GM19455 (cell line): ENCODE measurements around the gene KIRREL2.

Source experiments
- ATAC-seq: cut with Tn5 transposase; IDR thresholded peaks from one replicate; pipeline ENCODE4 v1.9.1; 2021; ENCODE audit not compliant: unreplicated experiment

Gene KIRREL2

DNA sequence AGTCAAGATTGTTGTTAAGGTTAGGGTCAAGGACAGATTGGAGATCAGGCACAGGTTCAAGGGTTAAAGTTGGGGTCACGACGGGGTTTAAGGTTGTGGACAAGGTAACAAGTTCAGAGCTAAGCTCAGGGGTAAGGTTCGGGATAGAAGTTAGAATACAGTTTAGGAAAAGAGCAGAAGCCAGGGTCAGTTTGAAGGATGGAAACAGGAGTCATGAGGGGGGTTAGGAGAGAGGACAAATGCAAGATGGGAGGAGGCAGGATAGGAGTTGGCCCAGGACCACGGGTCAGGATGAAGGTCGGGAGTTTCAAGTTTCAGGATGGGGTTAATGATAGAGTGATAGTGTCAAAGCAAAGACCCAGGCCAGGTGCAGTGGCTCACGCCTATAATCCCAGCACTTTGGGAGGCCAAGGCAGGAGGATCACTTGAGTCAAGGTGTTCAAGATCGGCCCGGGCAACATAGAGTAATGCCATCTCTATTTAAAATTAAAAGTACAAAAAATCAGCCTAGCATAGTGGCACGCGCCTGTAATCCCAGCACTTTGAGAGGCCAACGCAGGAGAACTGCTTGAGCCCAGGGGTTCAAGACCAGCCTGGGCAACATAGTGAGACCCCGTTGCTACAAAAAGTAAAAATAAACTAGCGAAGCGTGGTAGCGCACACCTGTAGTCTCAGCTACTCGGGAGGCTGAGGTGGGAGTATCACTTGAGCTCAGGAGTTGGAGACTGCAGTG is 12.1 kb upstream of the KIRREL2 start:
- no peak for ATAC-seq

DNA sequence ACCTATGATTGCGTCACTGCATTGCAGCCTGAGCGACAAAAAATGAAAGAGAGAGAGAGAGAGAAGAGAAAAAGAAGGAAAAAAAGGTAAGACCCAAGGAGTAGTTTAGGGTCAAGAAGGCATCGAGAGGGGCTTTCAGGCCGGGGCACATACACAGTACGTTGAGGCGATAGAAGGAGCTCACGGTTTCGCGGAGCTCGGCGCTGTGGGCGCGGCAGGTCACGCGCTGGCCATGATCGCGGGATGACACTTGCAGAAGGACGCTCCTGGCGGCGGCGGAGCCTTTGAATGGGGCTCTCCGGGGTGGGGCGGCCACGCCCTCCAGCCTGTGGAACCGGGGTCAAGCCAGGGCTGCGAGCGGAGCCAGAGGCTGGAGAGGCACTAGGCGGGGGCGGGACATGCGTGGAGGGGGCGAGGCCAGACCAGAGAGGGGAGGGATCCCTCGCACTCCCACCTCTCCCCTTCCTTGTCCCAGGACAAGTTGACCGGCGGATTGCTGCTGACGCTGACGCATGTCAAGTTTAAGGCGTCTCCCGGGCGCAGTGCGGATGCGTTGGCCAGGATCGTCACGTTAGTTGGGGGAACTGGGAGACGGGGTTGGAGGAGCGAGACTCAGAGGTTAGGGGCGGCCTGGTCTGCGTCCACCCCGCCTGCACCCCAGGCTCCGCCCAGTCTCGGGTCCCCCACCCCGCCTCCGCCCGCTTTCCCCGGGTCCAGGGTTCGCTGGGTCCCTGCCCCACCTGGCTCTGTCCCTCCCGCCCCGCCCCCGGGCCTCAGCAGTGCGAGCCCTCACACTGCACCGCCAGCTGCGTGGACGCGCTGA is 11.3 kb upstream of the KIRREL2 start:
- ATAC-seq = no peak

DNA sequence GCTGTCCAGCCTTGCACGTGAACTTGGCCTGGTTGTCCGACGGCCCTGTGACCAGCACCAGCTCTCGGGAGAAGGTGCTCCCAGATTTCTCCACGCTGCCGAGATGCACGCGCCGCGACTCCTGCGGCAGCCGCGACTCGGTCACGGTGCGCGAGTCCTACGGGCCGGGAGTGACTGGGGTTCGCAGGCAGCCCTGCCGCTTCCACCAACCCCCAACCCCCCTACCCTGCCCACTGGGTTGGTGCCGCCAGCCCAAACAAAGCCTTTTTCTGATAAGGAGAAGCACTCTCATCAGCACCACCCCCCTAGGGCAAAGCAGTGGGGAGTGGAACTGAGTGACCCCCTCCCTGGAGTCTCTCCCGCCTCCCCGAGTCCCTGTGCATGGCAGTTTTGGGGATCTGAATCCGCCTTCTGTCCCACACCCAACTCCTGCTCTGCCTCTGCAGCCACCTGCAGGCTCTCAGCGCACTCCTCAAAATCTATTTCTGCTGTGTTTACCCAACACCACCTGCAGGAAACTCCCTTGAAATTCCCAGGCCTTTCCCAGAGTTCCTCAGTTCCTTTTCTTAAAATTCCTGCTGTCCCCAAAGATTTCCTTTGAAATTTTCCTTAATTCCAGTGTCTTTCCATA is 10.6 kb upstream of the KIRREL2 start:
- ATAC-seq = no peak

GRCh38 chr19:35847911-35848310 is 8.8 kb upstream of the KIRREL2 start:
- ATAC-seq = no peak

DNA sequence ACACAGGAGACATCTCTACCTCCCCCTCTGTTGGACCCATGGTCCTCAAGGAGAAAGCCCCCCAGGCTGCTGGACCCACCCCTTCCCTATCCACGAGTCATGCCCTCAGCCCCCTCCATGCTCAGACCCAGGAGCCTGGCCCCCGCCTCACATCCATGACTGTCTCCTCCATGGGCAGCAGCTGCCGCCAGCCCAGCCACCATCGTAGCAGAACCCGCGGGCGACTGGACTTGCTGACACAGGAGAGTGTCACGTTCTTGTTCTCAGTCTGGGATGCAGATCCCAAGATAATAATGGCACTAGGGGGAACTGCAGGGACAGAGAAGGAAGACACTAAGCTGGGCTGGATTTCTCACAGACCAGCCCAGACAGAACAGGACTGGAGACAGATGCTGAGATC is 8.2 kb upstream of the KIRREL2 start:
- no peak for ATAC-seq

DNA sequence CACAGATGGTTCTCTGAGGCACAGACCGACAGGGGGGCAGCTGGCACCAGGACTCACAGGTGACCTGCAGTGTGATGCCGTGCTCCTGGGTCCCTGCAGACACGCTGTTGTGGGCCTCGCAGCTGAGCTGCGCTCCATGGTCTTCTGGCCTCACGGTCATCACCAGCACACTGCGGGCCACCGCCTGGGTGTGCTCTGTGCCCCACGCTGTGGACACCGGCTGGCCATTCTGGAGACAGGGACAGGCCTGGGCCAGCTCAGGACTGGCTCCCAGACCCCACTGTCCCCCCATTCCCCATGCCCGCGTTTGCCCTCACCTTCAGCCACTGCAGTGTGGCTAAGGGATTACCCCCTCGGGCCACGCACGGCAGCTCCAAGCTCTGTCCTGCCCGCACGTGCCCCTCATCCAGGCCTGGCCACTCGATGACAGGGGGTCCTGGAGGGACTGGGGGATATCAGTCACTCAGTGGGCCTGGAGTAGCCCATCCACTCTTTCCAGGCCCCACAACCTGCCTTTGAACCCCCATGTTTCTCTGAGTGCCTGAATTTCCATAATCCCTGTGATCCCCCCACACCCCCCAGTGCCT is 7.7 kb upstream of the KIRREL2 start:
- no peak for ATAC-seq

DNA sequence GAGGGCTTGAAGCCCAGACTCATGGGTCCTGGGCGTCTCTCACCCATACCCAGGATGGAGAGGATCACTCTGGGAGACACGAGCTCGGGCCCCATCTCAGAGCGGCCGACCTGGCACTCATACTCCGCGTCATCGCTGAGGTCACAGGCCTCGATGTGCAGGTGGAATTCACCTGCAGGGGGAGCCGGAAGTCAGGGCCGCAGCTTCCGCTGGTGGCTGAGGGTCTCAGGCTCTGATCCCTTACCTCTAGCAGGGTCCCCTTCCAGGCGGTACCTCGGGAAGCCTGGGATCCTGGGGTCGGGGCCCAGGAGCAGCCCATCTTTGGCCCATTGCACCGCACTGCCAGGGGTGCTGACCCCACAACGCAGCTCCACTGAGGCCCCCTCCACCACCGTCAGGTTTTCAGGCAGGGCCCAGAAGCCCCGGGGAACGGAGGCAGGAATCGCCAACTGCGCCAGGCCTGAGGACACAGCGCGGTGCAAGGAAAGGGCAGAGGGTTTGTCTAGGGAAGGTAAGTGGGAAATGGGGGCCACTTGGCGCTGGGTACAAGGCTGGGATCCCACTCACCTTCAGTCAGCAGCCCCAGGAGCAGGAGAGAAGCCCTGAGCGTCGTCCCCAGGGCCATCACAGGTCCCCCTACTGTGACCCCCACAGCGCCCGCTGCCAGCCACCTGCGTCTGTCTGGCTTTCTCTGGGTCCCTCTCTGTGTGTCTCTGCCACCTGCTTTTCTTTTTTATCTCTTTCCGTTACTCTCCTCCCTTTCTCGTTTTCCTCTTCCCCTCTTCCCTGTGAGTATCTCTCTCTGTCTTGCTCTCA is 5.3 kb upstream of the KIRREL2 start:
- no peak for ATAC-seq

DNA sequence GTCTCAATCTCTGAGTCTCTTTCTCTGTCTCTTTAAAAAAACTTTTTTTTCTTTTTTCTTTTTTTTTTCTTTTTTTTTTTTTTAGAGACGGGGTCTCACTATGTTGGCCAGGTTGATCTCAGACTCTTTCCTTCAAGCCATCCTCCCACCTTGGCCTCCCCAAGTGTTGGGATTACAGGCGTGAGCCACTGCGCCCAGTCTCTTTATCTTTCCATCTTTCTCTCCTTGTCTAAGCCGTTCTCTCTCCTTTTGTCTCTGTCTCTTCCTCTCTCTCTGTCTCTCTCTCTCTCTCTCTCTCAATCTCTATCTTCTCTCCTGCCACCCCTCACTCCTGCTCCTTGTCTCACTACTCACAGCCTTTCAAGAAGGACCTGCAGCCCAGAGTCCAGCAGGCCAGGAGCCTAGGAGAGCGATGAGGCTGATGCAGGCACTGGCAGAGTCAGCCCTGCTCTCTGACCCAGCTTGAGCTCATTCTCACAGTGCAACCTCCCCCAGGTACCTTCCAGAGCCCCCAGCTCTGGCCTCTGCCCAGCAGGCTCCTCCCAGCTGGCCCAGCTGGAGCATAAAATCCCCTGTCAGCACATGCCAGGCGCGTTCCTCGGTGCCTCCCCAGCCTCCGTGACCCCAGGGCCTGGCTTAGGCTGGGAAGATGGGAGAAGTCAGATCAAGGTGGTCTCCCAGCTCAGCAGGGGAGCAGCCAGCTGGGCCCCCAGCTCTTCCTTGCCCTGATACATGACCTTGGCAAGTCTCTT is 4.5 kb upstream of the KIRREL2 start, which contains the start of gene NPHS1:
Gene NPHS1, minus strand, starts transcription at position 476 of the 752 bp plus-strand sequence. CDS start 667 bp downstream, outside the sequence.
- no peak for ATAC-seq

GRCh38 chr19:35853038-35853756 is 3.5 kb upstream of the KIRREL2 start:
- no peak for ATAC-seq

DNA sequence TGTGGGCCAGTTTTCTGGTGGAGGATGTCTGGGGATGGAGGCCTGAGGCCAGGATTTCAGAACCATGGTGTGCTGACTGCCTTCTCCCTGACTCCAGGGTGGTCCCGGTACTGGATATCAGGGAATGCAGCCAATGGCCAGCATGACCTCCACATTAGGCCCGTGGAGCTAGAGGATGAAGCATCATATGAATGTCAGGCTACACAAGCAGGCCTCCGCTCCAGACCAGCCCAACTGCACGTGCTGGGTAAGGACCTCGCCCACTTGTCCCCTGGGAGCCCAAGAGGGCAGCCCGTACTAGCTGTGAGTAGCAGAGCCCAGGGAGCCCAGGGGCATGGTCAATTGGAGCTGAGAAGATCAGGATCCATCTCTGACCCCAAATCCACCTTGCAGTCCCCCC is 1.6 kb downstream of the KIRREL2 start:
- ATAC-seq = no peak

GRCh38 chr19:35859414-35859813 is 2.7 kb downstream of the KIRREL2 start:
- no peak for ATAC-seq

- no peak for ATAC-seq
Observed at GRCh38 chr19:35860436-35860817, 3.7 kb downstream of the KIRREL2 start.

DNA sequence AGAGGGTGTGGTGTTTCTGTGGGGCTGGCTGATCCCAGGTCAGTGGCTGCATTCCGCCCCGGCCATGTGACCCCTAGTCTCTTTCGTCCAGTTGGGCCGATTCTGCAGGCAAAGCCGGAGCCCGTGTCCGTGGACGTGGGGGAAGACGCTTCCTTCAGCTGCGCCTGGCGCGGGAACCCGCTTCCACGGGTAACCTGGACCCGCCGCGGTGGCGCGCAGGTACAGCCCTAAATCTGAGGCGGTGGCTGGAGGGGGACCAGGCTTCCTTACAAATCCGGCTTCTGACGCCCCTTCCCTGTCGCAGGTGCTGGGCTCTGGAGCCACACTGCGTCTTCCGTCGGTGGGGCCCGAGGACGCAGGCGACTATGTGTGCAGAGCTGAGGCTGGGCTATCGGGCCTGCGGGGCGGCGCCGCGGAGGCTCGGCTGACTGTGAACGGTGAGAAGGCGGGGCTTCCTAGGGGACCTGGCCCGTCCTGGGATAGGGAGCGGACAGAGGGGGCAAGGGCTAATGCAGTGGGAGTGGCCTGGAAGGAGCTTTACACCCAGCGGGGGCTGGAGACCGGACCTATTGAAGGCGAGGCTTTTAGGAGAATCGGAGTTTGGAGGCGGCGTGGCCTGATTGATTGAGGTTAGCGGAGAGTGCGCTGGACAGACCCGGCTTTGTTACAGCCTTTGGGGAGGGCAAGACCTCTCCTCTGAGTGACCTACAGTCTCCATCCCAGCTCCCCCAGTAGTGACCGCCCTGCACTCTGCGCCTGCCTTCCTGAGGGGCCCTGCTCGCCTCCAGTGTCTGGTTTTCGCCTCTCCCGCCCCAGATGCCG is 4.3 kb downstream of the KIRREL2 start:
- no peak for ATAC-seq

DNA sequence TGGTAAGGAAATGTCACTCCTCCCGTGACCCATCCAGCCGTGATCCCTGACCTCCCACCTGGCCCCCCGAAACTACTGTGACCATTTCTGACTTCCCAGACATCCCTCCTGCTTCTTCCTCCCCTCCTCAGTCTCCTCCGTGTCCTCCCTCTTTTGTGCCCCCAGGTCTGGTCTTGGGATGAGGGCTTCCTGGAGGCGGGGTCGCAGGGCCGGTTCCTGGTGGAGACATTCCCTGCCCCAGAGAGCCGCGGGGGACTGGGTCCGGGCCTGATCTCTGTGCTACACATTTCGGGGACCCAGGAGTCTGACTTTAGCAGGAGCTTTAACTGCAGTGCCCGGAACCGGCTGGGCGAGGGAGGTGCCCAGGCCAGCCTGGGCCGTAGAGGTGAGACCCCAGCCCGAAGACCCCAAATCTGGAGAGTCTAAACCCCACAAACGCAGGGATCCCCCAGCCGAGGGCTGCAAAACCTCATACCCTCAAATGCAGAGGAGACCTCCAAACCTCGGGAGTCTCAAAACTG is 5.0 kb downstream of the KIRREL2 start:
- no peak for ATAC-seq

- no peak for ATAC-seq
Observed at GRCh38 chr19:35862528-35862927, 5.8 kb downstream of the KIRREL2 start.

GRCh38 chr19:35863018-35863417 is 6.3 kb downstream of the KIRREL2 start:
- no peak for ATAC-seq

DNA sequence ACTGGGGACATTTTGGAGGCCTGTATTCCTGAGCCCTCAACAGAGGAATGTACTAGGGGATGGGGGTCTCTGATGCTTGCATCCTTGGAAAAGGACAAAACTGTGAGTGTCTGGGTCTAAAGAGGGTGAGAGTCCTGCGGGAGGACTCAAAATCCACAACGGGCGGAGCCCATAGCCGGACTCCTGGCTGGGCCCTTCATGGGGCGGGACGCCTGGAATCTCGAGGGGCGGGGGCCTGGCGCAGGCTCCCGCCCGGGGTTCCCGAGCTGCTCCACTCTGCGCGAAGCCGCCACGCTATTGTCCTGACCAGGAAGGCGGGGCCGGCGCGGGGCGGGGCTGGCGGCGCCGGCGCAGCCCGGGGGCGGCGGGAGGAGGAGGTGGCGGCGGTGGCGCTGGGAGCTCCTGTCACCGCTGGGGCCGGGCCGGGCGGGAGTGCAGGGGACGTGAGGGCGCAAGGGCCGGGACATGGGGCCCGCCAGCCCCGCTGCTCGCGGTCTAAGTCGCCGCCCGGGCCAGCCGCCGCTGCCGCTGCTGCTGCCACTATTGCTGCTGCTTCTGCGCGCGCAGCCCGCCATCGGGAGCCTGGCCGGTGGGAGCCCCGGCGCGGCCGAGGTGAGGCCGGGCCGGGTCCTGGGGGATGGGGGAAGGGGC is 11.6 kb downstream of the KIRREL2 start, which contains the start of gene APLP1:
Gene APLP1, plus strand, starts transcription at position 403 of the 651 bp plus-strand sequence. Its CDS starts 63 bp downstream, at position 466.
- no peak for ATAC-seq
